Stimulated activated naive B cell treated with anti-CD40 and anti-IgM and Interleukin-4, amounts not matched to agents 10 μg/mL and 1 μg/mL and 100 μg/mL, for 72 hours (primary cell): ENCODE data around the gene ST6GALNAC6.

Source experiments
- ATAC-seq, 2 donors: fragments of 150-1000 bp; cut with Tn5 transposase; replicated peaks; 2 replicates each; pipeline ENCODE4 v1.10.0; 2021; ENCODE audit warnings: moderate library complexity in 1 of 2
- DNase-seq: peaks from one replicate; pipeline ENCODE4 v3.0.0; 2021
- H3K27ac Mint-ChIP-seq: one replicate; pipeline ENCODE4 v1.8.0; 2022; ENCODE audit warnings: mild to moderate bottlenecking, mixed read lengths
- H3K27me3 Mint-ChIP-seq, 2 donors: one replicate each; pipeline ENCODE4 v1.8.0; 2022; ENCODE audit warnings: mixed read lengths in 2 of 2
- H3K36me3 Mint-ChIP-seq, 2 donors: one replicate each; pipeline ENCODE4 v1.8.0; 2022; ENCODE audit warnings: mixed read lengths in 2 of 2, mild to moderate bottlenecking in 1 of 2
- H3K4me1 Mint-ChIP-seq, 2 donors: one replicate each; pipeline ENCODE4 v1.8.0; 2022; ENCODE audit warnings: mixed read lengths in 2 of 2, mild to moderate bottlenecking in 1 of 2
- H3K4me3 Mint-ChIP-seq, 2 donors: one replicate each; pipeline ENCODE4 v1.8.0; 2022; ENCODE audit warnings: mild to moderate bottlenecking in 2 of 2, mixed read lengths in 2 of 2, moderate library complexity in 1 of 2
- H3K9me3 Mint-ChIP-seq, 2 donors: one replicate each; pipeline ENCODE4 v1.8.0; 2022; ENCODE audit warnings: mixed read lengths in 2 of 2, mild to moderate bottlenecking in 1 of 2

ST6GALNAC6 gene

GRCh38 chr9:127898433-127899127 lies 823 bp downstream of the ST6GALNAC6 start:
- H3K4me1 Mint-ChIP-seq: peaks cover 26 to 61% of the 10 kb centered on the region in 2 donors
- ATAC-seq (peak; percentile 12 to 16), DNase-seq (no peak)
- peaks cover 0 to 7% of the 10 kb centered on the region in 2 donors for H3K9me3 Mint-ChIP-seq
- H3K4me3 Mint-ChIP-seq: peak overlapping the region; percentile 82 to 92
- no peaks in the 10 kb centered on the region for H3K27me3 Mint-ChIP-seq
- peaks cover 38 to 50% of the 10 kb centered on the region in 2 donors for H3K36me3 Mint-ChIP-seq
- H3K27ac Mint-ChIP-seq: peak overlapping the region; percentile 94

GRCh38 chr9:127897193-127897692 lies 2.2 kb downstream of the ST6GALNAC6 start:
- peak overlapping the region; percentile 62 to 64 for H3K4me3 Mint-ChIP-seq
- DNase-seq: no peak
- H3K9me3 Mint-ChIP-seq: peaks cover 0 to 11% of the 10 kb centered on the region in 2 donors
- H3K27me3 Mint-ChIP-seq: no peaks in the 10 kb centered on the region
- H3K27ac Mint-ChIP-seq: peak overlapping the region; percentile 60
- peaks cover 22 to 61% of the 10 kb centered on the region in 2 donors for H3K4me1 Mint-ChIP-seq
- H3K36me3 Mint-ChIP-seq: peaks cover 52 to 59% of the 10 kb centered on the region in 2 donors
- ATAC-seq: peak; percentile 46 to 51

GRCh38 chr9:127896395-127897192 lies 2.8 kb downstream of the ST6GALNAC6 start:
- DNase-seq: no peak
- no peak for ATAC-seq
- H3K27me3 Mint-ChIP-seq: no peaks in the 10 kb centered on the region
- peaks cover 0 to 11% of the 10 kb centered on the region in 2 donors for H3K9me3 Mint-ChIP-seq
- H3K36me3 Mint-ChIP-seq: peaks cover 55 to 60% of the 10 kb centered on the region in 2 donors
- peak overlapping the region; percentile 62 to 64 for H3K4me3 Mint-ChIP-seq
- H3K4me1 Mint-ChIP-seq: peaks cover 22 to 57% of the 10 kb centered on the region in 2 donors
- peak overlapping the region; percentile 60 for H3K27ac Mint-ChIP-seq

GRCh38 chr9:127895811-127896210 lies 3.6 kb downstream of the ST6GALNAC6 start:
- peak overlapping the region; percentile 47 for H3K27ac Mint-ChIP-seq
- H3K27me3 Mint-ChIP-seq: no peaks in the 10 kb centered on the region
- peaks cover 59 to 60% of the 10 kb centered on the region in 2 donors for H3K36me3 Mint-ChIP-seq
- H3K9me3 Mint-ChIP-seq: peaks cover 0 to 11% of the 10 kb centered on the region in 2 donors
- DNase-seq (no peak), ATAC-seq (no peak)
- H3K4me1 Mint-ChIP-seq: peaks cover 17 to 51% of the 10 kb centered on the region in 2 donors
- no peak overlapping the region for H3K4me3 Mint-ChIP-seq

- Mint-ChIP-seq H3K4me1 (peaks cover 13 to 39% of the 10 kb centered on the region in 2 donors), H3K36me3 (peaks cover 67 to 69% of the 10 kb centered on the region in 2 donors)
Measured at GRCh38 chr9:127893392-127893791, 6.0 kb downstream of the ST6GALNAC6 start.

DNA sequence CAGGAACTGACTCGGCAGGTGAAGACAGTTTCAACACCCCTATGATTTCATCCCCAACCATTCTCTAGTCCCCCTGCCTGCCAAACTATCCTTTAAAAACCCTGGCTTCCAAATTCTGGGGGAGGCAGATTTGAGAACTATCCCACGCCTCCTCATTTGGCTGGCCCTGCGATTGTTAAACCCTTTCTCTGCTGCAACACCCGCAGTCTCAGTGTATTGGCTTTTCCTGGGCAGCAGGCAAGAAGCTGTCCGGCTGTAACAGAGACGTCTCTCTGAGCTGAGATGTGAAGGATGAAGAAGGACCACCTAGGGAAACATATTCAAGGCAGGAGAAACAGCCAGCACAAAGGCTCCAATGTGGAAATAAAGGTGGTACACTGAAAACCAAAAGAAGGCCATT lies 6.6 kb downstream of the ST6GALNAC6 start:
- Mint-ChIP-seq H3K27me3 (no peaks in the 10 kb centered on the region), H3K27ac (peak overlapping the region; percentile 75), H3K9me3 (peaks cover 0 to 11% of the 10 kb centered on the region in 2 donors), H3K4me3 (no peak overlapping the region), H3K4me1 (peaks cover 12 to 38% of the 10 kb centered on the region in 2 donors), H3K36me3 (peaks cover 68 to 69% of the 10 kb centered on the region in 2 donors)
- ATAC-seq (no peak), DNase-seq (no peak)

More at GRCh38 chr9:127893392-127893791, 6.0 kb downstream of the ST6GALNAC6 start:
- peaks cover 0 to 11% of the 10 kb centered on the region in 2 donors for H3K9me3 Mint-ChIP-seq
- no peak overlapping the region for H3K4me3 Mint-ChIP-seq
- no peak overlapping the region for H3K27ac Mint-ChIP-seq
- H3K27me3 Mint-ChIP-seq: no peaks in the 10 kb centered on the region
- DNase-seq (no peak), ATAC-seq (no peak)

GRCh38 chr9:127890053-127890452 lies 9.3 kb downstream of the ST6GALNAC6 start:
- peaks cover 0 to 7% of the 10 kb centered on the region in 2 donors for H3K9me3 Mint-ChIP-seq
- H3K4me3 Mint-ChIP-seq: no peak overlapping the region
- ATAC-seq (no peak), DNase-seq (no peak)
- peaks cover 16 to 36% of the 10 kb centered on the region in 2 donors for H3K4me1 Mint-ChIP-seq
- H3K27me3 Mint-ChIP-seq: no peaks in the 10 kb centered on the region
- H3K27ac Mint-ChIP-seq: peak overlapping the region; percentile 9
- peaks cover 62 to 68% of the 10 kb centered on the region in 2 donors for H3K36me3 Mint-ChIP-seq

DNA sequence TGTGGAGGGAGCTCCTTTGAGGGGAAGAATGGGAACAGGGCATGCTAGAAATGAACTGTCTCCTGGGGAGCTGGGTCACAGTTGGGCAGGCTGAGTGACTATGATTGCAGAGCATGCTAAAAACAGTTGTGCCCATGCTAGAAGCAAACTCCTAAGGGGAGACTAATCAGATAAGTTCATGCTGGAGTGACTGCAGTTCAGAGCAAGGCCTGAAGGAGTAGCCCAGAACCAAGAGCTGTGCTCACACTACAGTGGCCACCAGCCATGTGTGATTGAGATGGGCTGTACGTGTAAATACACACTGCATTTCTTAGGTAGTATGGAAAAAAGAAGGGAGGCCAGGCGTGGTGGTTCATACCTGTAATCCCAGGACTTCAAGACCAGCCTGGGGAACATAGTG lies 11.6 kb downstream of the ST6GALNAC6 start:
- DNase-seq (no peak), ATAC-seq (peak; percentile 74 to 76)
- no peak overlapping the region for H3K27ac Mint-ChIP-seq
- H3K4me1 Mint-ChIP-seq: peaks cover 26 to 40% of the 10 kb centered on the region in 2 donors
- H3K9me3 Mint-ChIP-seq: peaks cover 0 to 1% of the 10 kb centered on the region in 2 donors
- H3K36me3 Mint-ChIP-seq: peaks cover 56 to 63% of the 10 kb centered on the region in 2 donors
- H3K27me3 Mint-ChIP-seq: no peaks in the 10 kb centered on the region
- no peak overlapping the region for H3K4me3 Mint-ChIP-seq

DNA sequence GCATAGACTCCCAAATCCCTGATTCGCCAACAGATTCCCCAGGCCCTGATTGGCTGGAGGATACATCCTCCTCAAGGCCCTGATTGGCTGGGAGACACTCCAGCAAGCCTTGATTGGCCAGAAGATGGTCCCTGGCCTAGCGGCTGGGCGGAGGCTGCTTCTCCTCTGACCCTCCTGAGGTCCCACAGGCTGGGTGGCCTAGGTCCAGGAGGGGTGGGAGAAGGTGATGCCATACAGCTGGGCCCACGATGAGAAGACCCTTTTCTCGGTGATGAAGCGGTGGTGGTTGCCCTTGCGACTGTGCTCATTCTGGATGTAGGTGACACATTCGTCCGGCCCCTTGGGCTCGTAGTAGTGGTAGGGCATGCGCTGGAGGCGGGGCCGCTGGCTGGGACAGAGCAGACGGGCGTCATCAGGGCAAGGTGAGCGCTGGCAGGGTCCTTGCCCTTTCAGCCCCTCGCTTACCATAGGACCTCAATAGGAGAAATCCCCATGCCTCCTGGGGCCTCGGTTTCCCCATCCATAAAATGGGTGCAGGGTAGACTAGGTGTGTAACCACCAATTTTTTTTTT lies 12.9 kb downstream of the ST6GALNAC6 start:
- no peak overlapping the region for H3K27ac Mint-ChIP-seq
- H3K4me1 Mint-ChIP-seq: peaks cover 30 to 46% of the 10 kb centered on the region in 2 donors
- peaks cover 50 to 67% of the 10 kb centered on the region in 2 donors for H3K36me3 Mint-ChIP-seq
- no peaks in the 10 kb centered on the region for H3K9me3 Mint-ChIP-seq
- ATAC-seq: no peak
- no peaks in the 10 kb centered on the region for H3K27me3 Mint-ChIP-seq
- DNase-seq: no peak
- H3K4me3 Mint-ChIP-seq: no peak overlapping the region

DNA sequence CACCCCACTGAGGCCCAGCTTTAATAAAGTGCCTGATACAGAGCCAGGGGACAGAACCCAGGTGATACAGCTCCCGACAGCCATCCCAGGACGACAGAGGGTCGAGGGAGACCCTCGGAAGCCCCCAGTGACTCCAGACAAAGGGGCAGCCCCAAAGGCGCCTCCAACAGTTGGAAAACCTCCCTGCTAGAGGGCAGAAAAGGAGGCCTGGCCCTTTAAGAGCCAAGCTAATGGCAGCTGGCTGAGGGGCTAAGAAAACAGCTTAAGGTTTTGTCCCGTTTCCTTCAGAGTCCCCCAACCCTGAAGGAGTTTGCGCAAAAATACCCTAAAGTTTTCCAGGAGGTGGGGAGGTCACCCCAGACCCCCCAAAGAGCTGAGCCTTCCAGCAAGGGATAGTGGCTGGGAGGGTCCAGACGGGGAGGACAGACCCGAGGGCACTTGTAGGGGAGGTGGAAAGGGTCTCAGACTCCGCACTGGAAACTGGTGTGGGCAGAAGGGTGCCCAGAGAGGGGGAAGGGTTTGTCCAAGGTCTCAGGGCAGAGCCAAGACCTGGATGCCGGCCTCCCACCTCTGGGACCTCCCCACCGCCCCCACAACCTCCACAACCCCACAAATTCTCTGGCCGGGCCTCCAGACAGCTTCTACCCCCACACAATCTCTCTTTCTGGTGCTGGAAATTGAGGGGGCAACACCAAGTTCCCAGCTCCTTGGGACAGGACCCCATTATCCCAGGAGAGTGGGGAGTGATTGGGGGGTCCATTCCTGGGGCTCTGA lies 13.7 kb downstream of the ST6GALNAC6 start:
- H3K27ac Mint-ChIP-seq: no peak overlapping the region
- ATAC-seq: no peak
- no peaks in the 10 kb centered on the region for H3K9me3 Mint-ChIP-seq
- H3K27me3 Mint-ChIP-seq: no peaks in the 10 kb centered on the region
- no peak overlapping the region for H3K4me3 Mint-ChIP-seq
- H3K36me3 Mint-ChIP-seq: peaks cover 47 to 64% of the 10 kb centered on the region in 2 donors
- H3K4me1 Mint-ChIP-seq: peaks cover 30 to 46% of the 10 kb centered on the region in 2 donors
- no peak for DNase-seq

- ATAC-seq: no peak
- Mint-ChIP-seq H3K9me3 (no peaks in the 10 kb centered on the region), H3K27ac (peak overlapping the region; percentile 84), H3K36me3 (peaks cover 42 to 58% of the 10 kb centered on the region in 2 donors), H3K4me3 (no peak overlapping the region), H3K27me3 (no peaks in the 10 kb centered on the region), H3K4me1 (peaks cover 30 to 46% of the 10 kb centered on the region in 2 donors)
- DNase-seq: no peak
Measured at GRCh38 chr9:127884976-127885490, 14.4 kb downstream of the ST6GALNAC6 start.

- no peak overlapping the region for H3K4me3 Mint-ChIP-seq
- H3K9me3 Mint-ChIP-seq: no peaks in the 10 kb centered on the region
- H3K27ac Mint-ChIP-seq: peak overlapping the region; percentile 84
- H3K4me1 Mint-ChIP-seq: peaks cover 30 to 46% of the 10 kb centered on the region in 2 donors
- H3K36me3 Mint-ChIP-seq: peaks cover 39 to 55% of the 10 kb centered on the region in 2 donors
- ATAC-seq: peak; percentile 17 to 18
- H3K27me3 Mint-ChIP-seq: no peaks in the 10 kb centered on the region
- no peak for DNase-seq
Measured at GRCh38 chr9:127884427-127884911, 14.9 kb downstream of the ST6GALNAC6 start.

DNA sequence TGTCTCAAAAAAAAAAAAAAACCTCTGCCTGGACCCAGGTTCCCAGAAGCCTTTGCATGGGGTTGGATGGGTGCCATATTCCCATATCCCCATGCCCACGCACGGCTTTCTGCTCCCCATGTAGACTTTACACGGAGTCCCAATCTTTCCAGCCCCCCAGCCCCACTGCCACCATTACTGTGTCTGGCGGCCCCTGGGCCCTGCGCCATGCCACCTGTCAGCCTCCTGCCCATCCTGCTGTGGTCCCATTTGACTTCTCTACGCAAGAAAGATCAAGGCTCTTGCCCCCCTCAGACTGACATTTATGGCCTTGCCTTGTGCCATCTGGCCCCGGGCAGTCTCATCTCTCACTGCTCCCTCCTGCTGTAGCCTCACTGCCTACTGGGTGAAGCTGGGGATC lies 15.4 kb downstream of the ST6GALNAC6 start:
- H3K27ac Mint-ChIP-seq: peak overlapping the region; percentile 84
- H3K36me3 Mint-ChIP-seq: peaks cover 40 to 58% of the 10 kb centered on the region in 2 donors
- H3K27me3 Mint-ChIP-seq: no peaks in the 10 kb centered on the region
- no peak for DNase-seq
- no peaks in the 10 kb centered on the region for H3K9me3 Mint-ChIP-seq
- peaks cover 32 to 49% of the 10 kb centered on the region in 2 donors for H3K4me1 Mint-ChIP-seq
- H3K4me3 Mint-ChIP-seq: peak overlapping the region in 1 of 2 donors; percentile 3
- ATAC-seq: peak in 1 of 2 donors; percentile 3
